HepG2 (cell line): ENCODE results near the gene ACOT2. TPM values are rescaled to one million over a fixed set of nuclear protein-coding genes. Genes with fewer than 3 reads are reported as not detected.

ENCODE experiments used
- BRD4 ChIP-seq: sonication (generic); formaldehyde crosslinking; IDR thresholded peaks from 2 replicates; pipeline ENCODE4 v1.4.0; 2020; ENCODE audit warnings: missing genetic modification reagents
- EHMT2 ChIP-seq: fragments of 200-600 bp; sonication (generic); IDR thresholded peaks from 2 replicates; pipeline ENCODE4 v1.7.0; 2017; ENCODE audit warnings: antibody characterized with exemption, low read depth, low read length, borderline replicate concordance
- FIP1L1 ChIP-seq: fragments of 200-400 bp; formaldehyde crosslinking; IDR thresholded peaks from 2 replicates; pipeline ENCODE4 v1.6.1; 2018; ENCODE audit warnings: low read depth, mild to moderate bottlenecking, low read length, moderate library complexity, borderline replicate concordance; ENCODE audit not compliant: insufficient read depth
- FOXO1 ChIP-seq: sonication (generic); formaldehyde crosslinking; IDR thresholded peaks from 2 replicates; pipeline ENCODE4 v1.4.0; 2020; ENCODE audit warnings: missing genetic modification reagents
- GATAD1 ChIP-seq: IDR thresholded peaks from 2 replicates; pipeline ENCODE4 v1.6.1; 2016; ENCODE audit warnings: missing genetic modification reagents, missing compliant biosample characterization
- GZF1 ChIP-seq: sonication (generic); formaldehyde crosslinking; IDR thresholded peaks from 2 replicates; pipeline ENCODE4 v1.5.1; 2020; ENCODE audit warnings: mild to moderate bottlenecking, missing genetic modification reagents
- HDAC6 ChIP-seq: fragments of 200-600 bp; sonication (generic); IDR thresholded peaks from 2 replicates; pipeline ENCODE4 v1.7.0; 2017; ENCODE audit warnings: mild to moderate bottlenecking, antibody characterized with exemption, low read length, low read depth
- KDM3A ChIP-seq: IDR thresholded peaks from 2 replicates; pipeline ENCODE4 v1.6.1; 2018; ENCODE audit warnings: low read depth, missing compliant biosample characterization
- KLF15 ChIP-seq: sonication (generic); formaldehyde crosslinking; IDR thresholded peaks from 2 replicates; pipeline ENCODE4 v1.8.1; 2023; ENCODE audit warnings: borderline replicate concordance, mild to moderate bottlenecking, inconsistent platforms, missing genetic modification reagents, mixed read lengths
- MED1 ChIP-seq: sonication (generic); formaldehyde crosslinking; IDR thresholded peaks from 2 replicates; pipeline ENCODE4 v1.4.0; 2020; ENCODE audit warnings: missing genetic modification reagents
- PPARG ChIP-seq: conservative IDR thresholded peaks from 2 replicates; pipeline ENCODE4 v1.6.1; 2016; ENCODE audit warnings: missing biosample characterization, missing genetic modification reagents
- RCOR2 ChIP-seq: IDR thresholded peaks from 2 replicates; pipeline ENCODE4 v1.6.1; 2016; ENCODE audit warnings: missing biosample characterization, missing genetic modification reagents
- SP4 ChIP-seq: sonication (generic); formaldehyde crosslinking; IDR thresholded peaks from 2 replicates; pipeline ENCODE4 v1.8.1; 2023; ENCODE audit warnings: mild to moderate bottlenecking, missing genetic modification reagents
- TAF1 ChIP-seq: sonication (generic); formaldehyde crosslinking; IDR thresholded peaks from 2 replicates; pipeline ENCODE4 v1.4.0; 2020; ENCODE audit warnings: missing genetic modification reagents
- TFDP2 ChIP-seq: sonication (generic); formaldehyde crosslinking; IDR thresholded peaks from 2 replicates; pipeline ENCODE4 v1.4.0; 2020; ENCODE audit warnings: missing genetic modification reagents
- THYN1 ChIP-seq: sonication (generic); formaldehyde crosslinking; IDR thresholded peaks from 2 replicates; pipeline ENCODE4 v1.8.1; 2023; ENCODE audit warnings: low read depth, mild to moderate bottlenecking, moderate library complexity, missing genetic modification reagents, borderline replicate concordance
- TMF1 ChIP-seq: sonication (generic); formaldehyde crosslinking; IDR thresholded peaks from 2 replicates; pipeline ENCODE4 v1.8.1; 2022; ENCODE audit warnings: low read depth, missing genetic modification reagents
- ZNF124 ChIP-seq: sonication (generic); formaldehyde crosslinking; IDR thresholded peaks from 2 replicates; pipeline ENCODE4 v1.4.0; 2020; ENCODE audit warnings: missing genetic modification reagents
- ZNF251 ChIP-seq: sonication (generic); formaldehyde crosslinking; IDR thresholded peaks from 2 replicates; pipeline ENCODE4 v1.9.0; 2021; ENCODE audit warnings: mild to moderate bottlenecking, missing genetic modification reagents
- ZNF431 ChIP-seq: sonication (generic); formaldehyde crosslinking; IDR thresholded peaks from 2 replicates; pipeline ENCODE4 v1.9.0; 2022; ENCODE audit warnings: missing genetic modification reagents, low read depth, mild to moderate bottlenecking, borderline replicate concordance
- ZNF580 ChIP-seq: IDR thresholded peaks from 2 replicates; pipeline ENCODE4 v1.6.1; 2016; ENCODE audit warnings: low read depth, borderline replicate concordance
- ZNF652 ChIP-seq: IDR thresholded peaks from 2 replicates; pipeline ENCODE4 v1.6.1; 2016; ENCODE audit warnings: low read depth, borderline replicate concordance
- ZNF7 ChIP-seq: IDR thresholded peaks from 2 replicates; pipeline ENCODE4 v1.6.1; 2016; ENCODE audit warnings: missing biosample characterization, missing genetic modification reagents
- ZNF746 ChIP-seq: sonication (generic); formaldehyde crosslinking; IDR thresholded peaks from 2 replicates; pipeline ENCODE4 v1.8.0; 2022; ENCODE audit warnings: mild to moderate bottlenecking, missing genetic modification reagents
- ZNF776 ChIP-seq: sonication (generic); formaldehyde crosslinking; IDR thresholded peaks from 2 replicates; pipeline ENCODE4 v1.4.0; 2020; ENCODE audit warnings: mild to moderate bottlenecking, missing genetic modification reagents
- polyA plus RNA-seq, 8 experiments: library from polyadenylated mRNA; depleted of rRNA in 3 of 8; stranded (reverse) in 7 of 8; unstranded in 1 of 8; fragments of >200 nt; fragmentation: Illumina TruSeq in 4 of 8; extraction: Trizol in 4 of 8; gene quantifications; 2 replicates each; pipeline versions ENCODE4 v1.2.1 to v1.2.3, GENCODE V29; 2011 to 2016; ENCODE audit warnings: low read depth in 4 of 8, missing spikeins in 1 of 8, mixed read lengths in 1 of 8; ENCODE audit not compliant: insufficient read depth in 1 of 8
- total RNA-seq, 5 experiments: library from RNA; depleted of rRNA; stranded (reverse); fragments of >200 nt; fragmentation: Illumina TruSeq; extraction: Trizol; gene quantifications; 2 replicates each; pipeline ENCODE4 v1.2.3, GENCODE V29; 2016; ENCODE audit warnings: low read depth in 1 of 5
- TF ChIP-seq, protein P1 (sequence below): sonication (generic); formaldehyde crosslinking; IDR thresholded peaks from 2 replicates; pipeline ENCODE4 v1.9.0; 2021; ENCODE audit warnings: missing genetic modification reagents, mild to moderate bottlenecking, borderline replicate concordance
- TF ChIP-seq, protein P2 (sequence below): sonication (generic); formaldehyde crosslinking; IDR thresholded peaks from 2 replicates; pipeline ENCODE4 v1.5.0; 2020; ENCODE audit warnings: mild to moderate bottlenecking, missing genetic modification reagents, borderline replicate concordance

Gene ACOT2
- total and polyA plus RNA-seq, 2 of the 13 experiments (the other 11 are each of a cell fraction or from before 2014, with no cell fraction given), result 60.0 to 110 TPM

DNA sequence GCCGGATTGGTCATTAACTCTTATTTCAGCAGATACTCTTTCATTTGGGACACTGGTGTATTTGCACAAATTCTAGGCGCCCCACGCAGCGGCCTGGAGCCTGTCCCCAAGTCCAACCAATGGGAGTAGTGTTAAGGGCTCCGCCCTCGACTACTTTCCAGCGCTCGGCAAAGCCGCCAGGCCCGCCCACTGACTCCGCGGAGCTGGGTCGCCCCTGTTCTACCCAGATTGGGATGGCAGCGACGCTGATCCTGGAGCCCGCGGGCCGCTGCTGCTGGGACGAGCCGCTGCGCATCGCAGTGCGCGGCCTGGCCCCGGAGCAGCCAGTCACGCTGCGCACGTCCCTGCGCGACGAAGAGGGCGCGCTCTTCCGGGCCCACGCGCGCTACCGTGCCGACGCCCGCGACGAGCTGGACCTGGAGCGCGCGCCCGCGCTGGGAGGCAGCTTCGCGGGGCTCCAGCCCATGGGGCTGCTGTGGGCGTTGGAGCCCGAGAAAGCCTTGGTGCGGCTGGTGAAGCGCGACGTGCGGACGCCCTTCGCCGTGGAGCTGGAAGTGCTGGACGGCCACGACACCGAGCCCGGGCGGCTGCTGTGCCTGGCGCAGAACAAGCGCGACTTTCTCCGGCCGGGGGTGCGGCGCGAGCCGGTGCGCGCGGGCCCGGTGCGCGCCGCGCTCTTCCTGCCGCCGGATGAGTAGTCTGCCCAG is 43.5 kb downstream of the ACOT2 start, which contains the start of gene ACOT6 (continued):
- TF ChIP-seq TAF1 (CRISPR knock-in tag) (peak; percentile 72), ZNF746 (CRISPR knock-in tag) (no peak), SP4 (no peak; the same call in 1 of the 2 replicates), ZNF251 (CRISPR knock-in tag) (no peak), RCOR2 (CRISPR knock-in tag) (0 out of 2 replicates have a peak, but pooled peaks have one; percentile 9), ZNF431 (CRISPR knock-in tag) (no peak; the same call in 1 of the 2 replicates), KLF15 (CRISPR knock-in tag) (no peak), ZNF7 (CRISPR knock-in tag) (no peak), PPARG (CRISPR knock-in tag) (no peak; the same call in 1 of the 2 replicates), GATAD1 (CRISPR knock-in tag) (peak; percentile 32; the same call in 1 of the 2 replicates), EHMT2 (no peak), ZNF652 (CRISPR knock-in tag) (0 out of 2 replicates have a peak, but pooled peaks have one; percentile 40), MED1 (CRISPR knock-in tag) (peak; percentile 60), ZNF124 (CRISPR knock-in tag) (no peak), FIP1L1 (no peak), KDM3A (CRISPR knock-in tag) (no peak), TMF1 (CRISPR knock-in tag) (no peak), FOXO1 (CRISPR knock-in tag) (no peak), TFDP2 (peak; percentile 37; the same call in 1 of the 2 replicates), BRD4 (CRISPR knock-in tag) (no peak), ZNF580 (no peak; the same call in 1 of the 2 replicates), HDAC6 (no peak), ZNF776 (CRISPR knock-in tag) (no peak; the same call in 1 of the 2 replicates), GZF1 (no peak), THYN1 (CRISPR knock-in tag) (no peak)
- TF ChIP-seq, protein P1, sequence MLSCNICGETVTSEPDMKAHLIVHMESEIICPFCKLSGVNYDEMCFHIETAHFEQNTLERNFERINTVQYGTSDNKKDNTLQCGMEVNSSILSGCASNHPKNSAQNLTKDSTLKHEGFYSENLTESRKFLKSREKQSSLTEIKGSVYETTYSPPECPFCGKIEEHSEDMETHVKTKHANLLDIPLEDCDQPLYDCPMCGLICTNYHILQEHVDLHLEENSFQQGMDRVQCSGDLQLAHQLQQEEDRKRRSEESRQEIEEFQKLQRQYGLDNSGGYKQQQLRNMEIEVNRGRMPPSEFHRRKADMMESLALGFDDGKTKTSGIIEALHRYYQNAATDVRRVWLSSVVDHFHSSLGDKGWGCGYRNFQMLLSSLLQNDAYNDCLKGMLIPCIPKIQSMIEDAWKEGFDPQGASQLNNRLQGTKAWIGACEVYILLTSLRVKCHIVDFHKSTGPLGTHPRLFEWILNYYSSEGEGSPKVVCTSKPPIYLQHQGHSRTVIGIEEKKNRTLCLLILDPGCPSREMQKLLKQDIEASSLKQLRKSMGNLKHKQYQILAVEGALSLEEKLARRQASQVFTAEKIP, result no peak
- TF ChIP-seq, protein P2, sequence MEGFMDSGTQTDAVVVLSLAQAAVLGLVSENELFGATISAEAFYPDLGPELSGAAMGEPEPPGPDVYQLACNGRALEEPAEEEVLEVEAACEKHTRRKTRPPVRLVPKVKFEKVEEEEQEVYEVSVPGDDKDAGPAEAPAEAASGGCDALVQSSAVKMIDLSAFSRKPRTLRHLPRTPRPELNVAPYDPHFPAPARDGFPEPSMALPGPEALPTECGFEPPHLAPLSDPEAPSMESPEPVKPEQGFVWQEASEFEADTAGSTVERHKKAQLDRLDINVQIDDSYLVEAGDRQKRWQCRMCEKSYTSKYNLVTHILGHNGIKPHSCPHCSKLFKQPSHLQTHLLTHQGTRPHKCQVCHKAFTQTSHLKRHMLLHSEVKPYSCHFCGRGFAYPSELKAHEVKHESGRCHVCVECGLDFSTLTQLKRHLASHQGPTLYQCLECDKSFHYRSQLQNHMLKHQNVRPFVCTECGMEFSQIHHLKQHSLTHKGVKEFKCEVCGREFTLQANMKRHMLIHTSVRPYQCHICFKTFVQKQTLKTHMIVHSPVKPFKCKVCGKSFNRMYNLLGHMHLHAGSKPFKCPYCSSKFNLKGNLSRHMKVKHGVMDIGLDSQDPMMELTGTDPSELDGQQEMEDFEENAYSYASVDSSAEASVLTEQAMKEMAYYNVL (CRISPR knock-in tag), result no peak
